DOHH2 (cell line): ENCODE measurements around the gene NLRP7.

Experiments
- CTCF ChIP-seq: fragments of 200-600 bp; sonication (generic); IDR thresholded peaks from one replicate; pipeline ENCODE4 v1.5.1; 2014; ENCODE audit warnings: antibody characterized with exemption, mild to moderate bottlenecking, low read depth, low read length; ENCODE audit not compliant: poor library complexity, severe bottlenecking
- EZH2phosphoT487 ChIP-seq: fragments of 200-600 bp; sonication (generic); IDR thresholded peaks from 2 replicates; pipeline ENCODE4 v1.6.1; 2017; ENCODE audit warnings: borderline replicate concordance, mild to moderate bottlenecking, antibody characterized with exemption, low read length, moderate library complexity, mixed read lengths

- no peak for TF ChIP-seq CTCF
- no peak for TF ChIP-seq EZH2phosphoT487
These were observed 19.0 kb downstream of the NLRP7 start for GRCh38 chr19:54928299-54928698.
